HCT116 (cell line): ENCODE measurements around the gene PDZD4. TPM values are rescaled to one million over a fixed set of nuclear protein-coding genes. Genes with fewer than 3 reads are reported as not detected.

Experiments
- ATAC-seq: fragments of 200-7000 bp; cut with Tn5 transposase; 2 replicates; pipeline ENCODE4 v1.9.1; 2020; ENCODE audit warnings: mild to moderate bottlenecking, moderate library complexity
- BruUV-seq: library from RNA; stranded (reverse); fragments of 400-500 nt; replicated peaks from 2 replicates; lab custom pipeline; 2021; lab: Mats Ljungman, UMichigan
- CTCF ChIA-PET: fragments of 300-600 bp; sonication (Branson Sonifier 250); formaldehyde crosslinking; loops from one replicate; lab custom pipeline; 2021; ENCODE audit warnings: antibody characterized with exemption; lab: Charles Lee
- POLR2A ChIA-PET: fragments of 300-600, 350-600 bp; sonication (Branson Sonifier 250); formaldehyde crosslinking; loops from one replicate; lab custom pipeline; 2021; ENCODE audit warnings: antibody characterized with exemption; lab: Charles Lee
- RAD21 ChIA-PET, 2 experiments: fragments of 300-600 bp; sonication (Branson Sonifier 250); formaldehyde crosslinking; loops; one replicate each; lab custom pipeline; 2023; ENCODE audit warnings: low total read pairs in 2 of 2; ENCODE audit not compliant: uncharacterized antibody in 2 of 2, unreplicated experiment in 2 of 2, low non-redundant PET in 1 of 2; lab: Charles Lee
- DNase-seq: peaks from one replicate; pipeline ENCODE4 v3.0.0-alpha.2; 2010; ENCODE audit warnings: low read depth, low spot score
- H2AFZ ChIP-seq: fragments of 200-600 bp; shearing (Covaris generic), sonication (generic); 2 replicates; pipeline ENCODE4 v1.6.1; 2017; ENCODE audit warnings: low read depth, mixed run types, mixed read lengths, antibody characterized with exemption, low read length; ENCODE audit not compliant: poor library complexity, severe bottlenecking
- H3K27ac ChIP-seq: 2 replicates; pipeline ENCODE4 v1.5.1; 2012; ENCODE audit warnings: low read depth, low read length
- H3K27me3 ChIP-seq: fragments of 200-600 bp; sonication (generic); 2 replicates; pipeline ENCODE4 v1.6.1; 2016; ENCODE audit warnings: mixed run types, low read length, mixed read lengths; ENCODE audit not compliant: insufficient read depth
- H3K36me3 ChIP-seq, 2 experiments: fragments of 200-500 bp in 1 of 2; fragments of 200-600 bp in 1 of 2; sonication (Bioruptor generic) in 1 of 2; sonication (generic) in 1 of 2; 2 replicates each; pipeline versions ENCODE4 v1.5.1 to v1.6.1; 2014 to 2016; ENCODE audit warnings: low read length in 2 of 2, inconsistent platforms in 1 of 2, mixed read lengths in 1 of 2, mixed run types in 1 of 2; ENCODE audit not compliant: insufficient read depth in 2 of 2, control insufficient read depth in 1 of 2
- H3K4me1 ChIP-seq, 2 experiments: fragments of 200-600 bp in 1 of 2; sonication (generic) in 1 of 2; 2 replicates each; pipeline versions ENCODE4 v1.5.1 to v1.6.1; 2012 to 2017; ENCODE audit warnings: low read length in 2 of 2, inconsistent platforms in 1 of 2, mild to moderate bottlenecking in 1 of 2, mixed read lengths in 1 of 2, mixed run types in 1 of 2, moderate library complexity in 1 of 2; ENCODE audit not compliant: insufficient read depth in 2 of 2, control insufficient read depth in 1 of 2
- H3K4me2 ChIP-seq: fragments of 200-600 bp; sonication (generic); 2 replicates; pipeline ENCODE4 v1.6.1; 2017; ENCODE audit warnings: mixed run types, low read length, mixed read lengths
- H3K4me3 ChIP-seq, 2 experiments: fragments of 200-600 bp in 1 of 2; sonication (generic) in 1 of 2; replicated peaks in 1 of 2; 2 replicates each; pipeline ENCODE4 v1.5.1; 2011 to 2016; ENCODE audit warnings: low read length in 2 of 2, control low read depth in 1 of 2, low read depth in 1 of 2, mild to moderate bottlenecking in 1 of 2, mixed read lengths in 1 of 2, mixed run types in 1 of 2
- H3K79me2 ChIP-seq: fragments of 200-600 bp; sonication (generic); 2 replicates; pipeline ENCODE4 v1.6.1; 2017; ENCODE audit warnings: mild to moderate bottlenecking, mixed run types, low read length, moderate library complexity, mixed read lengths; ENCODE audit not compliant: insufficient read depth
- H3K9ac ChIP-seq: fragments of 200-600 bp; sonication (generic); 2 replicates; pipeline ENCODE4 v1.6.1; 2016; ENCODE audit warnings: low read length, mixed read lengths
- H3K9me2 ChIP-seq: fragments of 200-600 bp; sonication (generic), shearing (Covaris generic); 2 replicates; pipeline ENCODE4 v1.6.1; 2017; ENCODE audit warnings: mixed run types, mild to moderate bottlenecking, moderate library complexity; ENCODE audit not compliant: insufficient read depth
- H3K9me3 ChIP-seq, 2 experiments: fragments of 200-500 bp in 1 of 2; fragments of 200-600 bp in 1 of 2; sonication (Bioruptor generic) in 1 of 2; sonication (generic) in 1 of 2; 2 replicates each; pipeline ENCODE4 v1.6.1; 2014 to 2017; ENCODE audit warnings: low read length in 2 of 2, mixed read lengths in 2 of 2, inconsistent platforms in 1 of 2, low read depth in 1 of 2, mild to moderate bottlenecking in 1 of 2, mixed run types in 1 of 2, moderate library complexity in 1 of 2; ENCODE audit not compliant: control insufficient read depth in 1 of 2, insufficient read depth in 1 of 2
- H4K20me1 ChIP-seq: fragments of 200-600 bp; sonication (generic), shearing (Covaris generic); 2 replicates; pipeline ENCODE4 v1.6.1; 2017; ENCODE audit warnings: mixed run types, mild to moderate bottlenecking, moderate library complexity; ENCODE audit not compliant: insufficient read depth
- CBX3 ChIP-seq: IDR thresholded peaks from 2 replicates; pipeline ENCODE4 v1.6.1; 2012; ENCODE audit warnings: low read depth
- CEBPB ChIP-seq: IDR thresholded peaks from 2 replicates; pipeline ENCODE4 v1.6.1; 2012; ENCODE audit warnings: low read depth
- CTCF ChIP-seq, 3 experiments: fragments of 200-600 bp in 1 of 3; sonication (generic) in 1 of 3; IDR thresholded peaks in 2 of 3; conservative IDR thresholded peaks in 1 of 3; 2 replicates each; pipeline ENCODE4 v1.5.1; 2012 to 2017; ENCODE audit warnings: low read depth in 2 of 3, low read length in 2 of 3, antibody characterized with exemption in 1 of 3, borderline replicate concordance in 1 of 3, control low read depth in 1 of 3, mild to moderate bottlenecking in 1 of 3, mixed read lengths in 1 of 3, mixed run types in 1 of 3, moderate library complexity in 1 of 3; ENCODE audit not compliant: insufficient read depth in 1 of 3
- EGR1 ChIP-seq: IDR thresholded peaks from 2 replicates; pipeline ENCODE4 v1.6.1; 2012; ENCODE audit warnings: low read depth
- ELF1 ChIP-seq: IDR thresholded peaks from 2 replicates; pipeline ENCODE4 v1.6.1; 2012; ENCODE audit warnings: low read depth, borderline replicate concordance
- EZH2 ChIP-seq: fragments of 200-600 bp; sonication (generic); IDR thresholded peaks from 2 replicates; pipeline ENCODE4 v1.6.1; 2017; ENCODE audit warnings: antibody characterized with exemption, mixed run types
- EZH2phosphoT487 ChIP-seq: fragments of 200-600 bp; IDR thresholded peaks from 2 replicates; pipeline ENCODE4 v1.6.1; 2018; ENCODE audit warnings: antibody characterized with exemption, borderline replicate concordance
- JUND ChIP-seq: IDR thresholded peaks from 2 replicates; pipeline ENCODE4 v1.6.1; 2012
- MAX ChIP-seq: IDR thresholded peaks from 2 replicates; pipeline ENCODE4 v1.6.1; 2012
- POLR2A ChIP-seq: IDR thresholded peaks from 2 replicates; pipeline ENCODE4 v1.7.0; 2011; ENCODE audit warnings: borderline replicate concordance; ENCODE audit not compliant: insufficient read depth, insufficient read length; ENCODE audit errors: extremely low read depth
- RAD21 ChIP-seq: IDR thresholded peaks from 2 replicates; pipeline ENCODE4 v1.6.1; 2012; ENCODE audit warnings: low read depth, mild to moderate bottlenecking
- REST ChIP-seq: IDR thresholded peaks from 2 replicates; pipeline ENCODE4 v1.6.1; 2012; ENCODE audit warnings: low read depth
- SIN3A ChIP-seq: IDR thresholded peaks from 2 replicates; pipeline ENCODE4 v1.6.1; 2012; ENCODE audit warnings: low read depth
- SP1 ChIP-seq: IDR thresholded peaks from 2 replicates; pipeline ENCODE4 v1.6.1; 2012; ENCODE audit warnings: low read depth
- TCF7L2 ChIP-seq: IDR thresholded peaks from 2 replicates; pipeline ENCODE4 v1.7.0; 2011; ENCODE audit warnings: borderline replicate concordance, inconsistent platforms; ENCODE audit not compliant: insufficient read depth, insufficient read length; ENCODE audit errors: extremely low read depth
- YY1 ChIP-seq: IDR thresholded peaks from 2 replicates; pipeline ENCODE4 v1.6.1; 2011; ENCODE audit warnings: low read length, low read depth, moderate library complexity, mild to moderate bottlenecking; ENCODE audit not compliant: insufficient replicate concordance; ENCODE audit errors: extremely low read depth
- ZBTB33 ChIP-seq: IDR thresholded peaks from 2 replicates; pipeline ENCODE4 v1.6.1; 2011; ENCODE audit warnings: mild to moderate bottlenecking, low read length, moderate library complexity; ENCODE audit not compliant: insufficient replicate concordance; ENCODE audit errors: extremely low read depth
- ZNF274 ChIP-seq: fragments of 200-500 bp; sonication (Bioruptor generic); IDR thresholded peaks from 2 replicates; pipeline ENCODE4 v1.6.1; 2014; ENCODE audit warnings: mild to moderate bottlenecking, low read depth, low read length, inconsistent platforms
- intact Hi-C: fragments of 100-400 bp; cut with micrococcal nuclease; formaldehyde crosslinking; loops from 2 replicates; pipeline ENCODE4 v1.10.0; 2022
- total RNA-seq: library from RNA; stranded (reverse); gene quantifications from one replicate; pipeline ENCODE4 v1.2.1, GENCODE V29; 2021; ENCODE audit not compliant: unreplicated experiment

The PDZD4 gene
- total RNA-seq, 1 experiment from 2014 or later: 0.30 TPM

DNA sequence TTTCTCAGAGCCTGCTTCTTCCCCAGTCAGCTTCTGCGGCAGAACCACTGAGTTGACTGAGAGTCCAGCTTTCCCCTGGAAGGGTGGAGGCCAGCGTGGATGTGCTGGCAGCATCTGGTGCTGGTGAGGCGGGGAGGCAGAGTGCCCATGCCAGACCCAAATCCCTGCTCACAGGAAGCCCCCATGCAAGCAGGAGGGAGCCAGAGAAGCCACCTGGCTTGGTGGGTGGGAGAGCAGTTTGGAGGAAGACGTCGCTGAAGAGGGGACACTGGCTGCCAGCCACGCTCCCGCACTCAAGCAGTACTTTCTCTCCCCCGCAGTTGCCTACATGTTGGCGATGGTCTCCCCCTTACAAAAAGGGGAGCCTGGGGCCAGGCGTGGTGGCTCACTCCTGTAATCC is 6.0 kb downstream of the PDZD4 start:
- H3K9me3 ChIP-seq: no peaks in the 10 kb centered on the region
- no peak overlapping the region for H3K27ac ChIP-seq
- no peak overlapping the region for H3K4me3 ChIP-seq
- BruUV-seq: no TSS peak
- H4K20me1 ChIP-seq: no peaks in the 10 kb centered on the region
- no peak overlapping the region for H3K9ac ChIP-seq
- no peak for DNase-seq
- POLR2A ChIA-PET: no interaction called here
- H3K4me1 ChIP-seq: peaks cover 0 to 13% of the 10 kb centered on the region in 2 experiments; a peak in 2 of 4 replicates
- CTCF ChIA-PET: no interaction called here
- intact Hi-C loops: no loop called here
- no peaks in the 10 kb centered on the region for H3K79me2 ChIP-seq
- H3K9me2 ChIP-seq: no peaks in the 10 kb centered on the region
- RAD21 ChIA-PET: no interaction called here
- no peak overlapping the region for H2AFZ ChIP-seq
- no peak overlapping the region for H3K4me2 ChIP-seq
- H3K27me3 ChIP-seq: no peaks in the 10 kb centered on the region
- no peak for ATAC-seq
- no peaks in the 10 kb centered on the region for H3K36me3 ChIP-seq
- TF ChIP-seq EZH2phosphoT487: no peak
- TF ChIP-seq YY1: no peak
- TF ChIP-seq CTCF (IDR thresholded peaks at IDR 0.05 in 2 of 3, conservative IDR thresholded peaks at IDR 0.05 in 1 of 3; ENCODE audit: borderline replicate concordance in 1 of 3, insufficient read depth in 1 of 3, low read depth in 2 of 3, low read length in 2 of 3): no peak
- TF ChIP-seq ELF1: no peak
- TF ChIP-seq RAD21: no peak
- TF ChIP-seq EGR1: no peak
- TF ChIP-seq REST: no peak
- no peak for TF ChIP-seq MAX
- TF ChIP-seq CBX3: no peak
- TF ChIP-seq ZNF274: no peak
- TF ChIP-seq SP1: no peak
- TF ChIP-seq CEBPB: no peak
- no peak for TF ChIP-seq JUND
- no peak for TF ChIP-seq EZH2
- TF ChIP-seq POLR2A: no peak
- no peak for TF ChIP-seq SIN3A
- TF ChIP-seq TCF7L2: no peak
- TF ChIP-seq ZBTB33: no peak
